GM19452 (cell line): Measurements from ENCODE around the gene GABPA.
"Not testable (repeated sequence)": the region's sequence is repeated elsewhere in the genome, so short reads cannot be mapped to it uniquely, and the experiment has no call there.

Source experiments
- ATAC-seq: cut with Tn5 transposase; IDR thresholded peaks from one replicate; pipeline ENCODE4 v1.9.1; 2021; ENCODE audit not compliant: unreplicated experiment

Gene GABPA

DNA sequence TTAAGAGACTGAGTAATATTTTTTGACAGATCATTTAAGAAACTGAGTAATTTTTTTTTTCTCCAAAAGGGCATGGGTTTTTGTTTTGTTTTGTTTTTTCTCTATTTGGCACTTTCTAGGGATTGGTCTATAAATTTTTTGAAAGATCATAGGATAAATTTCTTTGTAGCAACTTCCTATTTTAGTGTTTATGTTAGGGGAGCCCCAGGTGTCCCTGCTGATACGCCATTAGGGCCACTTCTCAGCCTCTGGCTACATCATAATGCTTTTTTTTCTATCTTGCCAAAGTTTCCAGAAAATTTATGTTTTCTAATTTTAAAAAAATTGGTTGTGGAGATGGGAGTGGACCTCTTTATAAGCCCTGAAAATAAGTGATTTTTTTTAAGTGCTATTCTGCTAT, 2.6 kb downstream of the GABPA start:
- no peak for ATAC-seq

- no peak for ATAC-seq
Observed at GRCh38 chr21:25742900-25743299, 8.1 kb downstream of the GABPA start.

- no peak for ATAC-seq
Observed at GRCh38 chr21:25744854-25745253, 10.1 kb downstream of the GABPA start.

GRCh38 chr21:25750085-25750484, 15.3 kb downstream of the GABPA start:
- ATAC-seq, result no peak

DNA sequence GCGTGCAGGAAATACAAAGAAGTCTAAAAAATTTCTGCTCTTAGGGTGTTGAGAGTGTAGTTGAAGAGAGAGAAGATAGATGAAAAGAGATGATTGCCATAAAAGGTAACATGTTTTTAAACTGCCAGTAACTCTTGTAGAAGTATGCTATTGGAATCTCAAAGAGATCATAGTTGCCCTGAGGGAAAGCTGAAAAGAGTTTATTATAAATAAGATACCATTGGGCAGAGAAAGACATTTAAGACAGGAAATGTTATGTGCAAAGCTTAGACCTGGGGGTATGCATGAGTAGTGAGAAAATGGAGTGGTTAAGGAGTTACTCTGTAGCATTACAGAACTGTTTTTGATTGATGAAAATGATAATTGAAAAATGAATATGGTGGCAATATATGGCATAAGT, 17.6 kb downstream of the GABPA start:
- ATAC-seq, result no peak

GRCh38 chr21:25756190-25756932, 21.6 kb downstream of the GABPA start:
- ATAC-seq, result peak; percentile 59

GRCh38 chr21:25757531-25757930, 22.8 kb downstream of the GABPA start:
- ATAC-seq, result no peak

GRCh38 chr21:25759573-25759972, 24.8 kb downstream of the GABPA start:
- ATAC-seq, result no peak

DNA sequence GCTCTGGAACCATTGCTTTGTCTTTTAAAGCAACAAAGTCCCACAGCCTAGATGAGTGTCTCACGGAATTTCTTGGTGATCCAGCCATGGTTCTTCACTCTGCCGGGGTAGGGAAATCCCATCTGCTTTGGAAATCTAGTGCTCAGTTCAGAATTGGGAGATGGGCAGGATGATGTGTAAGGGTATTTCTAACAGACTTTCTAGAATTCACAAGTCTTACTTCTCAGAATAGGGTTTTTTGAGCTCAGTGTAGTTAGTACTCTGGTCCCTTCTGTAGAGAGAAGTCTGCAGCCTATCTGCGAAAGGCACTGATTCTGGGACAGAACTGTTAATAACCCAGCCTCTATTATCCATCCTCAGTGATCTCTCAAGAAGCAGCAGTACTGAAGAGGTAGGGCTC, 25.3 kb downstream of the GABPA start:
- ATAC-seq, result no peak

- no peak for ATAC-seq
Observed at GRCh38 chr21:25760677-25761076, 25.9 kb downstream of the GABPA start.

DNA sequence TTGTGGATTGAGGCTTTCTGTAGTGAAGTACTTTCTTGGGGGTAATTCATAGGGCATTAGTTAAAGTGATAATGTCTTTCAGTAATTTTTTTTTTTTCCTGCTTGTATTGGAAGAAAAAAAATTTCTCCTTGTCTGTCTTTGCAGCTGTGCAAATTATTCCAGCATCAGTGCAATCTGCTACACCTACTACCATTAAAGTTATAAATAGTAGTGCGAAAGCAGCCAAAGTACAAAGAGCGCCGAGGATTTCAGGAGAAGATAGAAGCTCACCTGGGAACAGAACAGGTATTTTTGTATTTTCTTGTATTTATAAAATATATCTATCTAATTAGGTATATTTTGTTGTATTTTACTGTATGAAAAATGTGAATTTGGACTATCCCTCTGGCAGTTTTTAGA, 29.3 kb downstream of the GABPA start:
- no peak for ATAC-seq

- no peak for ATAC-seq
Observed at GRCh38 chr21:25767921-25768320, 33.1 kb downstream of the GABPA start.

DNA sequence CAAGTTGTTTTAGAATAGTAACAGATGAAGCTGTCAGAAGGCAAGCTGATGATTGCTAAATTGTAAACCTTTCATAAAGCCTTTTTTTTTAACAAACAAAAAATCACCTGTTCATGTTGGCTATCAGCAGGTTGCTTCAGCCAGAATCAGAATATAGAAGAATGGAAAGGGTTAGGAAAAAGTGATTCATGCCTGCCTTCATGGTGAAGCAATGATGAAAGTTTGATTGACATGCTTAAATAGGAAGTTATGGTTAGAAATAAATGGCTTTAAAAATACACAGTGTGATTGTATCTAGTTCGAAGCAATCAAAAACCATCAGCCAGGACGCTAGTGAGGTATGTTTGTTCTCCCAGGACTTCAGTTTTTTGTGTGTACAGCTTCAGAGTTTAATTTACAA, 37.9 kb downstream of the GABPA start:
- ATAC-seq, result no peak

DNA sequence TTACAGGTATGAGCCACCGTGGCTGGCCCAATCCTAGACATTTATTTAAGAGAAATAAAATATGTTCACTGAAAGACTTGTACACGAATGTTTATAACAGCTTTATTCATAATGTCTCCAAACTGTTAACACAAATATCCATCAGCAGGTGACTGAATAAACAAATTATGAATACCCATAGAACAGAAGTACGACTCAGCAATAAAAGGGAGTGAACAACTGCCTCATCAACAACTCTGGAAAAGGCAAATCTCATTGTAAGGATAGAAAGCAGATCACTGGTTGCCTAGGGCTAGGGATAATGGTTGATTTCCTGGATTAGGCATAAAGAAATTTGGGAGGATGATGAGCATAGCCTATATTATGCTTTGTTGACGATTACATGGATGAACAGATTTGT, 41.7 kb downstream of the GABPA start:
- no peak for ATAC-seq

DNA sequence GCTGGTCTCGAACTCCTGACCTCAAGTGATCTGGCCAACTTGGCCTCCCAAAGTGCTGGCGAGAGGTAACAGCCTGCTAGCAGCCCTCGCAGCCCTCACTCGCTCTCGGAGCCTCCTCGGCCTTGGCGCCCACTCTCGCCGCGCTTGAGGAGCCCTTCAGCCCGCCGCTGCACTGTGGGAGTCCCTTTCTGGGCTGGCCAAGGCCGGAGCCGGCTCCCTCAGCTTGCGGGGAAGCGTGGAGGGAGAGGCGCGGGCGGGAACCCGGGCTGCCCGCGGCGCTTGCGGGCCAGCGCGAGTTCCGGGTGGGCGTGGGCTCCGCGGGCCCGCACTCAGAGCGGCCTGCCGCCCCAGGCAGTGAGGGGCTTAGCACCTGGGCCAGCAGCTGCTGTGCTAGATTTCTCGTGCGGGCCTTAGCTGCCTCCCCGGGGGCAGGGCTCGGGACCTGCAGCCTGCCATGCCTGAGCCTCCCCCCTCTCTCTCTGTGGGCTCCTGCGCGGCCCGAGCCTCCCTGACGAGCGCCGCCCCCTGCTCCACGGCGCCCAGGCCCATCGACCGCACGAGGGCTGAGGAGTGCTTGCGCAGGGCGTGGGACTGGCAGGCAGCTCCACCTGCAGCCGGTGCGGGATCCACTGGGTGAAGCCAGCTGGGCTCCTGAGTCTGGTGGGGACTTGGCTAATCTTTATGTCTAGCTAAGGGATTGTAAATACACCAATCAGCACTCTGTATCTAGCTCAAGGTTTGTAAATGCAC, 43.5 kb downstream of the GABPA start:
- not testable (repeated sequence) for ATAC-seq

DNA sequence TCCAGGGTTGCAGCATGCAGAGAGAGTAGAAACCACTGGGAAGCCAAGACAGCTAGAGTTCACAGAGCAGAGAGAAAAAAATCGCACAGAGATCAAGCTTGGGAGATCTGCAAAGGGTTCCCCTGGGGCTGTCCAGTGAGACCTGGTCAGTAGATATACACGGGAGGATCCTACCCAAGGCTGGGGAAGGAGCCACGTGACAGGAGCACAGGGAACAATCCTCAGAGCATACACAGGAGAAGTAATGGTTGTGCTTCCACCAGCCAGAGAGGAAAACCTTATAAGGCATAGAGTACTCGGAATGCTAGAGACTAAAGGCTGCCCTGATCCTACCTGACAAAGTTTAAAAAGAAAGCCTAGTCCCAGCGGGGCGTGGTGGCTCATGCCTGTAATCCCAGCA, 53.9 kb downstream of the GABPA start:
- ATAC-seq, result no peak

DNA sequence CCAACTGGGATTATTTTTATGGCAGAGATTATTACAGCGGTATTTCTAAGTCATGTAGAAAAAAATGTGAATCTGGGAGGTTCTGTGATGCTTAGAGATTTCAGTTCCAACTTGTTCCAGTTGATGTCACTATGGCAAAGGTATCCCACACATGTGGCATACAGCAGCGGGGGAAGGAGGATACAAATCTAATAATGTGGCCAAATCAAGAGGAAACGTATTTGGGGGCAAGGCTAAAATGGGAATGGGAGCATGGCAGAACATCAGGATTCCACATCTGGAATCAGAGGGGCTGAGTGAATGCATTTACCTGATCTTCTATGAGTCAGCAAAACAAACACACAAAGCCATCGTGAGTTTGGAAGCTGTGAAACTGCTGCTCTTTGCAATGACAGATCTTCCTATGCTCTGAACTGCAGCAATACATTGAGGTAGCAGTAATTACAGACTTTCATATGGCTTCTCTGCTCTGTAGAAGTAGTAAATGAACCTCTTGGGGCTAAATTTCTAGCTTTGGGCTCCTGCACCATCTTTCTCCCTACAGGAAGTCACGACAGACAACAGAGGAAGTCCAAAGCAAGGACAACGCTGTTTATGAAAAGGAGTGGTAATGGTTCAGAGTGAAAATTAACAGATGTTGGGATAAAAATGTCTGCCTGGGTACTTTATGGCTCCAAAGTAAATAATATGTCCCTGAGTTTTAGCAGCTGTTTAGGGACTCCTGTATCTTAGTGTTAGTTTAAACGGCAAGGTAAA, 55.5 kb downstream of the GABPA start:
- peak; percentile 69 for ATAC-seq

GRCh38 chr21:25790878-25791204, 56.1 kb downstream of the GABPA start:
- ATAC-seq, result peak; percentile 10

DNA sequence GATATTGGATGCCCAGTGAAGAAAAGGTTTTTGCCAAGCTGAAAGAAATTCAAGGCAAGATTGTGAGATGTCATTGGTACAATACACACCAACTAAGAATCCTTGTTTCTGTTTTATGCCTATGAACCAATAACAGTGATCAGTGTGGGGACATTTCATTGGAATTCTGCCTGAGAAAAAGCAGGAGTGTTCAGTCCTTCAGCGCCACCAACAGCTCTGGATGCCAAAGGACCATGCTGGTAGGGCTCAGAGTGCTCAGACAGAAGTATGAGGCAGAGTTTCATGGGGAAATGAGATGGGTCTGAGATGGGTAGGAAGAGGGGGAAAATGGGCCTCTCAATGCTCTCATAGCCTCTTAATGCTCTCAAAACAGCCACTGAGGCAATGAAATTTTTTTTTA, 56.5 kb downstream of the GABPA start:
- ATAC-seq, result no peak

DNA sequence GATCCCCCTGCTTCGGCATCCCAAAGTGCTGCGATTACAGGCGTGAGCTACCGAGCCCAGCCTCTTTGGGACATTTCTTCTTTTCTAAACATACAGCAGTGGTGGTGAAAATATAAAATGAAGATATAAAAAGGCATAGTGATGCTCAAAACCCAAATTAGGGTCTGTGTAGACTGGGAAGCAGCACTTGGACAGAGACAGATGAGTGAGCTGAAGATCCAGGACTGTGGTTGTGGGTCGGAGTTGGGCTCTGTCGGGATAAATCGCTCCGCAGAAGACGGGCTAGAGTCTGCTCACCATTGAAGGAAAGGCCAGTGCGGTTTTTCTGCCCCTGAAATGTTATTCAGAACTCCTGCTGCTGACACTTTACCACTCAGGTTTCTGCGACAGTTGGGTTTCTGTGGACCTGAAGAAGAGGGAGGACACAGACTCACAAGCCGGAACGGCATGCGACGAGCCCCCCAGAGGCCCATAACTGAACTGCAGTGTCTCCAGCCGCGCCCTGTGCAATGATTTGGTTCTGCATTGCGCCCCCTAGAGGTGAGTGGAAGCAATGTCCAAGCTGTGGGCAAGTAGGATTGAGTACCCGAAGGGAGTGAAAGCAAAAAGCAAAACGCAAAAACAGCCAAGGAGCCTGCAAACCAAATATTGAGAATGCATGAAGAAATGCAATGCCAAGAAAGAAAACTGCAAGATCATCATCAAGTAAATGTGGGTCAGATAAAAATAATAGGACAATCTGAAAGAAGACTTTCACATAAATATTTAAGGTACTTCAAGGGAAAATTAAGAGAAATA, 66.6 kb downstream of the GABPA start:
- peak; percentile 100 for ATAC-seq

DNA sequence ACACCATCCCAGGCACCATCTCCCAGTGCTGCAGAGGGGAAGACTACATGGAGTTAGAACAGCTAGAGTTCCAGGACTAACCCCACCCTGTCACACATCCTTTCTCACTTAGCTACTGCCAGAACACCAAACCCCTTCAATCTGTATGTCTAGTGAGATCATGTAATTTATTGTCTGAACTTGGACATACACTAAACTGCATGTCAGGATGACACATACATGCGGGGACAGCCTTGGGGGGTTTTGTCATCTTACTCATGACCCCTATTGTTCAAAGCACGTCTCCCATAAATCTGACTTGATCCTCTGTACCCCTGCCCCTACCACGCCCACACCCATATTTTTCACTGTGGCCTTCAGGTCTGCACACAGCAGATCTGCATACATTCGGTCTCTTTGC, 71.3 kb downstream of the GABPA start:
- ATAC-seq, result no peak
